DMS153 (cell line): ENCODE data around the gene MACIR.

Experiments used
- DNase-seq: peaks from one replicate; lab custom pipeline; 2025; lab: John Stamatoyannopoulos, UW

The MACIR gene

GRCh38 chr5:103291606-103292005 lies 33.0 kb downstream of the MACIR start:
- no peak for DNase-seq

- DNase-seq, result no peak
These were observed 34.5 kb downstream of the MACIR start for GRCh38 chr5:103293099-103293498.

GRCh38 chr5:103293719-103294118 lies 35.2 kb downstream of the MACIR start:
- DNase-seq, result no peak

GRCh38 chr5:103294906-103295305 lies 36.3 kb downstream of the MACIR start:
- no peak for DNase-seq

GRCh38 chr5:103295424-103295823 lies 36.9 kb downstream of the MACIR start:
- DNase-seq, result no peak

GRCh38 chr5:103295871-103296270 lies 37.3 kb downstream of the MACIR start:
- no peak for DNase-seq

- no peak for DNase-seq
These were observed 39.6 kb downstream of the MACIR start for GRCh38 chr5:103298117-103298516.

- DNase-seq, result no peak
These were observed 40.1 kb downstream of the MACIR start for GRCh38 chr5:103298607-103299188.

GRCh38 chr5:103305809-103306208 lies 47.2 kb downstream of the MACIR start:
- DNase-seq, result no peak

GRCh38 chr5:103307470-103307869 lies 48.9 kb downstream of the MACIR start:
- no peak for DNase-seq

GRCh38 chr5:103308774-103309173 lies 50.2 kb downstream of the MACIR start:
- DNase-seq, result no peak

- no peak for DNase-seq
These were observed 54.5 kb downstream of the MACIR start for GRCh38 chr5:103313056-103313455.

- no peak for DNase-seq
These were observed 56.9 kb downstream of the MACIR start for GRCh38 chr5:103315455-103315854.

GRCh38 chr5:103327451-103327850 lies 68.9 kb downstream of the MACIR start:
- DNase-seq, result no peak

- no peak for DNase-seq
These were observed 69.3 kb downstream of the MACIR start for GRCh38 chr5:103327893-103328292.
